ENCODE data around the gene GPER1.

DNA sequence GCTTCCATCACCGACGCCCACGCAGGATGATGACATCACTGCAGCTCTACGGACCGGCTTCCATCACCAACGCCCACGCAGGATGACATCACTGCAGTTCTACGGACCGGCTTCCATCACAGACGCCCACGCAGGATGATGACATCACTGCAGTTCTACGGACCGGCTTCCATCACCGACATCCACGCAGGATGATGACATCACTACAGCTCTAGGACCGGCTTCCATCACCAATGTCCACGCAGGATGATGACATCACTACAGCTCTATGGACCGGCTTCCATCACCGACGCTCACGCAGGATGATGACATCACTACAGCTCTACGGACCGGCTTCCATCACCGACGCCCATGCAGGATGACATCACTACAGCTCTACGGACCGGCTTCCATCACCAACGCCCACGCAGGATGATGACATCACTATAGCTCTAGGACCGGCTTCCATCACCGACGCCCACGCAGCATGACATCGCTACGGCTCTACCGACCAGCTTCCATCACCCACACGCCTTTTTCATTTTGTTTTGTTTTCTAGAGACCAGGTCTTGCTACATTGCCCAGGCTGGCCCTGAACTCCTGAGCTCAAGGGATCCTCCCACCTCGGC is 29.5 kb downstream of the GPER1 start:
- TF ChIP-seq, protein P1, sequence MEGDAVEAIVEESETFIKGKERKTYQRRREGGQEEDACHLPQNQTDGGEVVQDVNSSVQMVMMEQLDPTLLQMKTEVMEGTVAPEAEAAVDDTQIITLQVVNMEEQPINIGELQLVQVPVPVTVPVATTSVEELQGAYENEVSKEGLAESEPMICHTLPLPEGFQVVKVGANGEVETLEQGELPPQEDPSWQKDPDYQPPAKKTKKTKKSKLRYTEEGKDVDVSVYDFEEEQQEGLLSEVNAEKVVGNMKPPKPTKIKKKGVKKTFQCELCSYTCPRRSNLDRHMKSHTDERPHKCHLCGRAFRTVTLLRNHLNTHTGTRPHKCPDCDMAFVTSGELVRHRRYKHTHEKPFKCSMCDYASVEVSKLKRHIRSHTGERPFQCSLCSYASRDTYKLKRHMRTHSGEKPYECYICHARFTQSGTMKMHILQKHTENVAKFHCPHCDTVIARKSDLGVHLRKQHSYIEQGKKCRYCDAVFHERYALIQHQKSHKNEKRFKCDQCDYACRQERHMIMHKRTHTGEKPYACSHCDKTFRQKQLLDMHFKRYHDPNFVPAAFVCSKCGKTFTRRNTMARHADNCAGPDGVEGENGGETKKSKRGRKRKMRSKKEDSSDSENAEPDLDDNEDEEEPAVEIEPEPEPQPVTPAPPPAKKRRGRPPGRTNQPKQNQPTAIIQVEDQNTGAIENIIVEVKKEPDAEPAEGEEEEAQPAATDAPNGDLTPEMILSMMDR (IDR thresholded peaks at IDR 0.05; ENCODE audit: insufficient read depth, low read length, poor library complexity, severe bottlenecking), result no peak
- TF ChIP-seq EZH2phosphoT487 (conservative IDR thresholded peaks at IDR 0.05; ENCODE audit: low read length), result no peak

Measured in SU-DHL-6 (cell line).